Activated CD8-positive, alpha-beta T cell treated with anti-CD3 and anti-CD28 coated beads, Interleukin-2, amount 10 ng/mL, durations not matched to agents 7 days and 5 days (primary cell): ENCODE data around the gene CACNA2D3. TPM values are rescaled to one million over a fixed set of nuclear protein-coding genes. Genes with fewer than 3 reads are reported as not detected.

ENCODE experiments used
- ATAC-seq: fragments of 150-1000 bp; cut with Tn5 transposase; one replicate; pipeline ENCODE4 v1.10.0; 2021; ENCODE audit warnings: moderate library complexity
- CTCF ChIA-PET: fragments of 350-600 bp; sonication (Branson Sonifier 250); formaldehyde crosslinking; loops from one replicate; lab custom pipeline; 2021; ENCODE audit warnings: antibody characterized with exemption; lab: Charles Lee
- POLR2A ChIA-PET: fragments of 350-600 bp; sonication (Branson Sonifier 250); formaldehyde crosslinking; loops from one replicate; lab custom pipeline; 2021; ENCODE audit warnings: antibody characterized with exemption; lab: Charles Lee
- DNase-seq: peaks from one replicate; pipeline ENCODE4 v3.0.0-alpha.2; 2020
- H3K27ac Mint-ChIP-seq: one replicate; pipeline ENCODE4 v1.8.0; 2021; ENCODE audit warnings: mild to moderate bottlenecking, mixed read lengths
- H3K27me3 Mint-ChIP-seq: one replicate; pipeline ENCODE4 v1.8.0; 2021; ENCODE audit warnings: low read depth, mixed read lengths
- H3K36me3 Mint-ChIP-seq: one replicate; pipeline ENCODE4 v1.8.0; 2021; ENCODE audit warnings: low read depth, mixed read lengths
- H3K4me1 Mint-ChIP-seq: one replicate; pipeline ENCODE4 v1.8.0; 2021; ENCODE audit warnings: low read depth, mixed read lengths
- H3K4me3 Mint-ChIP-seq: one replicate; pipeline ENCODE4 v1.8.0; 2021; ENCODE audit warnings: mild to moderate bottlenecking, mixed read lengths
- H3K9me3 Mint-ChIP-seq: one replicate; pipeline ENCODE4 v1.8.0; 2022; ENCODE audit warnings: mixed read lengths; ENCODE audit not compliant: insufficient read depth
- total RNA-seq, 2 experiments: library from RNA; stranded (reverse); gene quantifications; one replicate each; pipeline ENCODE4 v1.2.3, GENCODE V29; 2021

CACNA2D3 gene
- total RNA-seq, 2 experiments from 2014 or later, result not detected

- ChIA-PET POLR2A (no interaction called here), CTCF (no interaction called here)
- DNase-seq, result no peak
- Mint-ChIP-seq H3K36me3 (no peaks in the 10 kb centered on the region), H3K27me3 (no peaks in the 10 kb centered on the region), H3K27ac (no peak overlapping the region), H3K9me3 (no peaks in the 10 kb centered on the region), H3K4me1 (no peaks in the 10 kb centered on the region), H3K4me3 (no peak overlapping the region)
- ATAC-seq, result no peak
Observed at GRCh38 chr3:54356261-54357045, 234.1 kb downstream of the CACNA2D3 start.

DNA sequence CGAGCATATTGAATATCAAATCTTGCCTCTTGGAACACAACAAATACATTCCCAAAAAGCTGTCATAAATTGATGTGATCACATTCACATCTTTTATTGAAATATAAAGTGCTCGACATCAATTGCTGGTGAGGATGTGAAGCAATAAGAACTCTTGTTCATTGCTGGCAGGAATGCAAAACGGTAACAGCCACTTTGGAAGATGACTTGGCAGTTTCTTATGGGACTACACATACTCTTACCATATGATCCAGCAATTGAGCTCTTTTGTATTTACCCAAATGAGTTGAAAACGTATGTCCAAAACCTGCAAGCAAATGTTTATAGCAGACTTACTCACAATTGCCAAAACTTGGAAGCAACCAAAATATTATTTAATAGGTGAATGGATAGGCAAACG lies 234.9 kb downstream of the CACNA2D3 start:
- POLR2A ChIA-PET, result no interaction called here
- DNase-seq, result no peak
- CTCF ChIA-PET, result no interaction called here
- H3K36me3 Mint-ChIP-seq, result no peaks in the 10 kb centered on the region
- no peaks in the 10 kb centered on the region for H3K27me3 Mint-ChIP-seq
- no peaks in the 10 kb centered on the region for H3K9me3 Mint-ChIP-seq
- no peak for ATAC-seq
- no peaks in the 10 kb centered on the region for H3K4me1 Mint-ChIP-seq
- no peak overlapping the region for H3K4me3 Mint-ChIP-seq
- no peak overlapping the region for H3K27ac Mint-ChIP-seq

DNA sequence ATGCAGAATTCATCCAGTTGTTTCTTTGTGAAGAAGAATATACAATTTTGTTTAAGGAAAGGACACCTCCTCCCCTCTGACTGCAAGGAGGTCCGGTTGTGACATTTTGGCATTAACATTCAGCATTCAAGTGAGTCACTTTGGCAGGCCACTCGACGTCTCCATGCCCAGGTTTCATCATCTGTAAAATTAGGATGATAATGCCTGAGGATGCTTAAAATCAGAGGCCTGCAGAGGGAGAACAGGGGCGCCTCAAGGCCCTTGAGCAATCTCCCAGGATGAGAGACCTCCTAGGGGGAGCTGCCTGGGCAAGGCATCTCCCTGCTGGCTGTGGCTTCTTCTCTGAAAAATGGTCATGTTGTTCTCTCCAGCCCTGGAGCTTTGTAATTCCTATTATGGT lies 236.0 kb downstream of the CACNA2D3 start:
- Mint-ChIP-seq H3K27me3 (no peaks in the 10 kb centered on the region), H3K36me3 (no peaks in the 10 kb centered on the region), H3K4me1 (no peaks in the 10 kb centered on the region), H3K27ac (no peak overlapping the region), H3K4me3 (no peak overlapping the region), H3K9me3 (no peaks in the 10 kb centered on the region)
- no peak for ATAC-seq
- ChIA-PET POLR2A (no interaction called here), CTCF (no interaction called here)
- no peak for DNase-seq

DNA sequence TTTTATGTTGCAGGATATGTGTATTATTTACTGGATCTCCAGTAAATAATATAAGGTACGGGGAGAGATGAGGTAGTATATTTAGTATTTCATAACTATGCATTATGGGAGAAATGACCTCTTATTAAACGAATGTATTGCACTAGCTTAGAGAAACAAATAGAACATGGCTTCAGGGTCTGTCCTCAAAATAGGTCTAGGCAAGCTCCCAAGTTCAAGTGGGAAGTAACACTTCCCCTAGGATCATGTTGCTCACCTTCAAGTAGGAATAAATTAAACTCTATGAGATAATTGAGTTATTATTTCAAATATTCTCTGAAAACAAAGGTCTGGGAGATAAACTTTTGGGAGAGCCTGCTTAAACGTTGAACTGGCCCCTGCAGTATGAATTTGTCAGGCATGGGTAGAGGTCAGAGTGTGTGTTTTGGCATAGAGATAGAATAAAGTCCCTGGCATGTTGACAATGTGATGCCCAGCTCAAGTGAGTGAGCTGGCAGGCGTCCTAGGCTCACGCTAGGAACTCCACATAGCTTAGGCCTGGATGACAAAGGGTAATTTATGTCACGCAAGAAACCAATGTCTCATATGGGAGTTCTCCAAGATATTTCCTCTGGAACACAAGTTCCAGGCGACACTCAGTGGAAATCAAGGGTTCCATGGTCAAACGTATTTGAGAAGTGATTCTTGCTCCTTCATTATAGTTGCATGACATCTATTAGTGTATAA lies 236.8 kb downstream of the CACNA2D3 start:
- Mint-ChIP-seq H3K36me3 (no peaks in the 10 kb centered on the region), H3K27ac (no peak overlapping the region), H3K4me1 (no peaks in the 10 kb centered on the region), H3K27me3 (no peaks in the 10 kb centered on the region), H3K4me3 (no peak overlapping the region), H3K9me3 (no peaks in the 10 kb centered on the region)
- ChIA-PET POLR2A (no interaction called here), CTCF (no interaction called here)
- ATAC-seq (no peak), DNase-seq (no peak)

- ChIA-PET CTCF (no interaction called here), POLR2A (no interaction called here)
- DNase-seq (no peak), ATAC-seq (no peak)
- no peaks in the 10 kb centered on the region for H3K9me3 Mint-ChIP-seq
- no peak overlapping the region for H3K27ac Mint-ChIP-seq
- H3K4me3 Mint-ChIP-seq, result no peak overlapping the region
- H3K4me1 Mint-ChIP-seq, result no peaks in the 10 kb centered on the region
- H3K36me3 Mint-ChIP-seq, result no peaks in the 10 kb centered on the region
- H3K27me3 Mint-ChIP-seq, result no peaks in the 10 kb centered on the region
Observed at GRCh38 chr3:54360320-54360719, 238.0 kb downstream of the CACNA2D3 start.

GRCh38 chr3:54361746-54362283 lies 239.5 kb downstream of the CACNA2D3 start:
- Mint-ChIP-seq H3K4me3 (no peak overlapping the region), H3K4me1 (no peaks in the 10 kb centered on the region), H3K27me3 (no peaks in the 10 kb centered on the region), H3K36me3 (no peaks in the 10 kb centered on the region), H3K27ac (no peak overlapping the region), H3K9me3 (no peaks in the 10 kb centered on the region)
- ATAC-seq (no peak), DNase-seq (no peak)
- ChIA-PET CTCF (no interaction called here), POLR2A (no interaction called here)

GRCh38 chr3:54366007-54366750 lies 243.8 kb downstream of the CACNA2D3 start:
- Mint-ChIP-seq H3K4me1 (no peaks in the 10 kb centered on the region), H3K36me3 (no peaks in the 10 kb centered on the region), H3K27ac (no peak overlapping the region), H3K9me3 (no peaks in the 10 kb centered on the region), H3K27me3 (no peaks in the 10 kb centered on the region), H3K4me3 (no peak overlapping the region)
- ATAC-seq (no peak), DNase-seq (no peak)
- POLR2A ChIA-PET, result no interaction called here
- CTCF ChIA-PET, result no interaction called here

- H3K9me3 Mint-ChIP-seq, result no peaks in the 10 kb centered on the region
- ChIA-PET CTCF (no interaction called here), POLR2A (no interaction called here)
- no peak for ATAC-seq
- H3K27me3 Mint-ChIP-seq, result no peaks in the 10 kb centered on the region
- DNase-seq, result no peak
- H3K4me1 Mint-ChIP-seq, result no peaks in the 10 kb centered on the region
- no peak overlapping the region for H3K4me3 Mint-ChIP-seq
- H3K27ac Mint-ChIP-seq, result no peak overlapping the region
- H3K36me3 Mint-ChIP-seq, result no peaks in the 10 kb centered on the region
Observed at GRCh38 chr3:54366839-54367238, 244.5 kb downstream of the CACNA2D3 start.

DNA sequence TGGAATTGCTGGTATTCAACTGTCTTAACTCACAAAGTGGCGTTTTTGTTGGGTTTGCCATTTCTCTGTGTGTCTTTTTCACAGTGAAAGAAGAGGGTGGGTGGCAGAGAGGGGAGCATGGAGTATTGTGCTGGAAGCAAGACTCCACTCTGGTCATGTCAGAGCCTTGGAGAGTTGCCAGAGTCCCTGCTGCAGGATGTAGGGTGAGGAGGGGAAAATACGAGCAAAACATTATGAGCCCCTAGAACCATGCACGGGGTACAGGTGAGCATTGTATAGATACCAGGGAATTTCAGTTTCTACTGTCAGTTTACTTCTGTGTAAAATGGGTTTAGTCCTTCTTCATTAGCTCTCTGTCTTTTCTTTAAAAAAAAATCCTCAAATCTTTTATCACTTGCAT lies 249.9 kb downstream of the CACNA2D3 start:
- Mint-ChIP-seq H3K36me3 (no peaks in the 10 kb centered on the region), H3K27me3 (no peaks in the 10 kb centered on the region), H3K9me3 (no peaks in the 10 kb centered on the region), H3K4me3 (no peak overlapping the region), H3K27ac (no peak overlapping the region), H3K4me1 (no peaks in the 10 kb centered on the region)
- ATAC-seq (no peak), DNase-seq (no peak)
- ChIA-PET CTCF (no interaction called here), POLR2A (no interaction called here)

DNA sequence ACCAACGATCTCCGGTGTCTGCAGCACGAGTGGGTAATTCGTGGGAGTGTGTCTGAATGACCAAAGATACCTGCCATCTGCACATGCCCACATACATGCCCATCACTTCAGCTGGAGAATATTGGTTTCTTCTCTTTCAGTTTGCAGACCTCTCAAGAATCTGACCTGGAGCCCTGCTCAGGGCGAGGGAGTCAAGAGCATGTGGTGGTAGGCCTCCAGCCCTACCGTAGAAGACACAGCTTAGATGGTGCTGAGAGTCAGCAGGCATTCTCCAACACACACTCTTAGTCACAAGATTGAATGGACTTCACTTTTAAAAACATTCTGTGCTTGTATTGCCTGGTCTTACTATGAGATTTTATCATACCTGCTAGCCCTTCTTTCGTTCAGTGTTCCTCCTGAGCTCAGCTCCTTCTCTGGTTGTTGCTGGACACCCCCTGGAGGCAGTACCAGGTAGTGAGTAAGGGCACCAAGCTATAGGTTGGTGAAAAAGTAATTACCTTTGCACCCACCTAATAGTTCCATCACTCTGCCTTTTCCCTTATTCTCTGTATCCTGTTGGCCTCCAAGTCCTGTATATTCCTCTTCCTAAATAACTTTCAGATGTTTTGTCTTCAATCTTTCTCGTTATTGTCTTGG lies 252.0 kb downstream of the CACNA2D3 start:
- H3K27ac Mint-ChIP-seq, result no peak overlapping the region
- no peak for ATAC-seq
- no peaks in the 10 kb centered on the region for H3K36me3 Mint-ChIP-seq
- POLR2A ChIA-PET, result no interaction called here
- no peaks in the 10 kb centered on the region for H3K27me3 Mint-ChIP-seq
- H3K4me1 Mint-ChIP-seq, result no peaks in the 10 kb centered on the region
- DNase-seq, result peak; percentile 22
- no peak overlapping the region for H3K4me3 Mint-ChIP-seq
- no peaks in the 10 kb centered on the region for H3K9me3 Mint-ChIP-seq
- CTCF ChIA-PET, result interaction anchor here (1.2 kb wide), 1 partner anchor 436 kb away, joined by 6 read pairs; no protein-coding TSS in a partner anchor

GRCh38 chr3:54376142-54376807 lies 253.9 kb downstream of the CACNA2D3 start:
- no peaks in the 10 kb centered on the region for H3K36me3 Mint-ChIP-seq
- POLR2A ChIA-PET, result no interaction called here
- CTCF ChIA-PET, result no interaction called here

More at GRCh38 chr3:54376142-54376807, 253.9 kb downstream of the CACNA2D3 start:
- Mint-ChIP-seq H3K4me3 (no peak overlapping the region), H3K9me3 (no peaks in the 10 kb centered on the region), H3K27ac (no peak overlapping the region), H3K4me1 (no peaks in the 10 kb centered on the region), H3K27me3 (no peaks in the 10 kb centered on the region)
- ATAC-seq (no peak), DNase-seq (no peak)
